ENCODE data around the gene CD72.

CD72 gene

DNA sequence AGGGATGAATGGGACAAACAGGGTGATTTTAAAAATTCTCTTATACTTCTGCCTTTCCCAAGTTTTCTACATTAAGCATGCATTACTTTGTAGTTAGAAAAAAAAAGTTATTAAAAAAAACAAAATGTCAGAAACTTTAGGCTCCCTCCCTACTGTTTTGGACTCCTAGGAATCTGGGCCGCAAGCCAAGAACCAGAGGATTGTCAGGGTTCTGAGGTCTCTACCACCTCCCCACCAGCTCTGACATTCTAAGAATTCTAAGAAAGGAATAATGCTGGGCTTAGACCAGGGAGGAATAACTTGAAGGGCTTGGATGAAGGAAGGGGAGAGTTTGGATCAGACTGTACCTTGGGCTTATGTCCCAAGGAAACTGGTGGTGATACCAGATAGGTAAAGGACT is 47.8 kb upstream of the CD72 start:
- Histone ChIP-seq H3K4me1 (ENCODE audit: low read length) (peaks cover 9% of the 10 kb centered on the region), H3K4me3 (ENCODE audit: low read length) (no peak overlapping the region), H3F3A (ENCODE audit: insufficient read depth, low read length) (peaks cover 16% of the 10 kb centered on the region), H3K36me3 (replicated peaks; ENCODE audit: insufficient read depth, low read length) (no peaks in the 10 kb centered on the region), H3K27me3 (replicated peaks; ENCODE audit: insufficient read depth, low read length) (no peaks in the 10 kb centered on the region), H3K9me2 (replicated peaks; ENCODE audit: insufficient read depth, low read length) (no peaks in the 10 kb centered on the region), H4K20me1 (ENCODE audit: insufficient read depth, low read length) (no peaks in the 10 kb centered on the region), H2AFZ (ENCODE audit: low read length) (no peak overlapping the region), H3K79me2 (ENCODE audit: low read length) (no peaks in the 10 kb centered on the region), H3K4me2 (ENCODE audit: low read depth, low read length) (no peak overlapping the region), H3K27ac (ENCODE audit: low read length) (no peak overlapping the region), H3K9ac (ENCODE audit: low read length) (no peak overlapping the region), H3K9me3 (replicated peaks; ENCODE audit: insufficient read depth, low read length) (no peaks in the 10 kb centered on the region)
- no peak for DNase-seq
- no peak for TF ChIP-seq CTCF (IDR thresholded peaks at IDR 0.05; ENCODE audit: low read length)
- no peak for TF ChIP-seq EZH2 (optimal IDR thresholded peaks at IDR 0.05; ENCODE audit: low read depth, low read length)
- TF ChIP-seq EZH2phosphoT487 (IDR thresholded peaks at IDR 0.05; ENCODE audit: low read length), result no peak

GRCh38 chr9:35665471-35665818 is 47.2 kb upstream of the CD72 start:
- Histone ChIP-seq H3K4me1 (ENCODE audit: low read length) (peaks cover 9% of the 10 kb centered on the region), H3K9me3 (replicated peaks; ENCODE audit: insufficient read depth, low read length) (no peaks in the 10 kb centered on the region), H3K27ac (ENCODE audit: low read length) (no peak overlapping the region), H2AFZ (ENCODE audit: low read length) (peak overlapping the region; percentile 97), H3K79me2 (ENCODE audit: low read length) (peaks cover under 1% of the 10 kb centered on the region; the same call in 1 of the 2 replicates), H3K27me3 (replicated peaks; ENCODE audit: insufficient read depth, low read length) (no peaks in the 10 kb centered on the region), H3K9ac (ENCODE audit: low read length) (peak overlapping the region; percentile 71), H3K9me2 (replicated peaks; ENCODE audit: insufficient read depth, low read length) (no peaks in the 10 kb centered on the region), H3K36me3 (replicated peaks; ENCODE audit: insufficient read depth, low read length) (no peaks in the 10 kb centered on the region), H3K4me2 (ENCODE audit: low read depth, low read length) (peak overlapping the region; percentile 97), H3K4me3 (ENCODE audit: low read length) (peak overlapping the region; percentile 83), H3F3A (ENCODE audit: insufficient read depth, low read length) (peaks cover 16% of the 10 kb centered on the region), H4K20me1 (ENCODE audit: insufficient read depth, low read length) (no peaks in the 10 kb centered on the region)
- TF ChIP-seq EZH2phosphoT487 (IDR thresholded peaks at IDR 0.05; ENCODE audit: low read length), result no peak
- no peak for TF ChIP-seq EZH2 (optimal IDR thresholded peaks at IDR 0.05; ENCODE audit: low read depth, low read length)
- no peak for TF ChIP-seq CTCF (IDR thresholded peaks at IDR 0.05; ENCODE audit: low read length)
- DNase-seq, result no peak

GRCh38 chr9:35664531-35665470 is 46.6 kb upstream of the CD72 start, which contains the start of gene ARHGEF39:
TSS of gene ARHGEF39 (minus strand) at chr9:35665195. CDS start at chr9:35665169, 26 bp downstream.
- no peaks in the 10 kb centered on the region for H3K27me3 ChIP-seq (replicated peaks; ENCODE audit: insufficient read depth, low read length)
- peak; percentile 78 for DNase-seq
- H3K4me2 ChIP-seq (ENCODE audit: low read depth, low read length), result peak within 1 kb of the TSS; percentile 97
- H3K9me3 ChIP-seq (replicated peaks; ENCODE audit: insufficient read depth, low read length), result no peaks in the 10 kb centered on the region
- no peaks in the 10 kb centered on the region for H3K9me2 ChIP-seq (replicated peaks; ENCODE audit: insufficient read depth, low read length)
- peak within 1 kb of the TSS; percentile 97 for H2AFZ ChIP-seq (ENCODE audit: low read length)
- peaks cover 9% of the 10 kb centered on the region for H3K4me1 ChIP-seq (ENCODE audit: low read length)
- peak within 1 kb of the TSS; percentile 71 for H3K9ac ChIP-seq (ENCODE audit: low read length)
- no peak for TF ChIP-seq EZH2phosphoT487 (IDR thresholded peaks at IDR 0.05; ENCODE audit: low read length)
- TF ChIP-seq CTCF (IDR thresholded peaks at IDR 0.05; ENCODE audit: low read length), result peak; percentile 37
- peak within 1 kb of the TSS; percentile 14; the same call in 1 of the 2 replicates for H3K27ac ChIP-seq (ENCODE audit: low read length)
- H3K36me3 ChIP-seq (replicated peaks; ENCODE audit: insufficient read depth, low read length), result no peaks in the 10 kb centered on the region
- H3K4me3 ChIP-seq (ENCODE audit: low read length), result peak within 1 kb of the TSS; percentile 83
- H4K20me1 ChIP-seq (ENCODE audit: insufficient read depth, low read length), result no peaks in the 10 kb centered on the region
- H3F3A ChIP-seq (ENCODE audit: insufficient read depth, low read length), result peaks cover 16% of the 10 kb centered on the region
- H3K79me2 ChIP-seq (ENCODE audit: low read length), result peaks cover 5% of the 10 kb centered on the region; the same call in 1 of the 2 replicates
